C4-2B (cell line): Measurements from ENCODE around the gene H19.

Experiments used
- H3K27ac ChIP-seq: fragments of 450-650 bp; 2 replicates; pipeline ENCODE4 v1.5.1; 2017
- CTCF ChIP-seq: fragments of 450-650 bp; conservative IDR thresholded peaks from 2 replicates; pipeline ENCODE4 v1.5.1; 2017; ENCODE audit warnings: mild to moderate bottlenecking
- ZFX ChIP-seq: fragments of 450-650 bp; IDR thresholded peaks from 2 replicates; pipeline ENCODE4 v1.6.1; 2017

Gene H19

GRCh38 chr11:1997755-1998154 lies at the start of gene H19:
Gene H19, minus strand, starts transcription at chr11:1997842.
- TF ChIP-seq CTCF, result no peak
- no peak for TF ChIP-seq ZFX
- H3K27ac ChIP-seq, result no peak within 1 kb of the TSS

- H3K27ac ChIP-seq, result no peak overlapping the region
- TF ChIP-seq CTCF (no peak), ZFX (no peak)
These were observed 44.3 kb upstream of the H19 start for GRCh38 chr11:2041963-2042362.

GRCh38 chr11:2041153-2041552 lies 43.5 kb upstream of the H19 start:
- TF ChIP-seq CTCF (no peak), ZFX (no peak)
- H3K27ac ChIP-seq, result no peak overlapping the region

GRCh38 chr11:2039198-2039759 lies 41.6 kb upstream of the H19 start:
- no peak overlapping the region for H3K27ac ChIP-seq
- TF ChIP-seq ZFX (no peak), CTCF (no peak)

GRCh38 chr11:2036863-2037486 lies 39.3 kb upstream of the H19 start:
- H3K27ac ChIP-seq, result no peak overlapping the region
- no peak for TF ChIP-seq ZFX
- no peak for TF ChIP-seq CTCF

- H3K27ac ChIP-seq, result no peak overlapping the region
- no peak for TF ChIP-seq CTCF
- TF ChIP-seq ZFX, result no peak
These were observed 37.7 kb upstream of the H19 start for GRCh38 chr11:2035382-2035781.

- no peak for TF ChIP-seq ZFX
- TF ChIP-seq CTCF, result no peak
These were observed 33.4 kb upstream of the H19 start for GRCh38 chr11:2031058-2031457.

More at GRCh38 chr11:2031058-2031457, 33.4 kb upstream of the H19 start:
- H3K27ac ChIP-seq, result no peak overlapping the region
